Renal cortex interstitium (tissue), 15 donors: ENCODE results near the gene TANC2. TPM values are rescaled to one million over a fixed set of nuclear protein-coding genes. Genes with fewer than 3 reads are reported as not detected.

Experiments
- DNase-seq, 11 donors: peaks; one replicate each; pipeline ENCODE4 v3.0.0-alpha.2; 2013; ENCODE audit warnings: low read depth in 9 of 11, low spot score in 4 of 11; ENCODE audit errors: extremely low read depth in 1 of 11
- long read RNA-seq, 16 experiments: transcript quantifications; one replicate each; lab custom pipeline, GENCODE V29; 2026
- polyA plus RNA-seq, 3 donors: library from polyadenylated mRNA; unstranded; fragments of 120-200 nt; gene quantifications; one replicate each; pipeline ENCODE4 v1.2.1, GENCODE V29; 2013; ENCODE audit not compliant: insufficient read length in 3 of 3

Gene TANC2
- 10 to 100 TPM; 26.7 to 30.9 (median 29.1) TPM for polyA plus RNA-seq
- long read RNA-seq, donor 1, full-length matches to known transcripts, result 2 of 2 reads
- long read RNA-seq, donor 1, partial matches to known transcripts, result 0 of 2 reads
- long read RNA-seq, donor 1, other reads (novel, unspliced or antisense), result 0 of 2 reads
- long read RNA-seq, donor 2, result 0 reads
- long read RNA-seq, donor 3, full-length matches to known transcripts, result 1 of 1 reads
- long read RNA-seq, donor 3, partial matches to known transcripts, result 0 of 1 reads
- long read RNA-seq, donor 3, other reads (novel, unspliced or antisense), result 0 of 1 reads
- long read RNA-seq, donor 4, result 0 reads
- long read RNA-seq, donor 5, result 0 reads
- long read RNA-seq, donor 6, result 0 reads
- long read RNA-seq, donor 7, result 0 reads
- long read RNA-seq, donor 8, result 0 reads
- long read RNA-seq, donor 9, result 0 reads
- long read RNA-seq, donor 10, result 0 reads
- long read RNA-seq, donor 11, result 0 reads
- long read RNA-seq, donor 12, result 0 reads
- long read RNA-seq, donor 13, result 0 reads
- long read RNA-seq, donor 14, result 0 reads
- long read RNA-seq, donor 15, full-length matches to known transcripts, result 2 of 2 reads
- long read RNA-seq, donor 15, partial matches to known transcripts, result 0 of 2 reads
- long read RNA-seq, donor 15, other reads (novel, unspliced or antisense), result 0 of 2 reads
- long read RNA-seq, donor 16, partial matches to known transcripts, result 6 of 7 reads
- long read RNA-seq, donor 16, other reads (novel, unspliced or antisense), result 0 of 7 reads

GRCh38 chr17:62965686-62966425 lies at the start of gene TANC2:
TANC2 (plus strand) TSS chr17:62966235; CDS start chr17:63009560, 43,325 bp downstream.
- peak; percentile 64 to 86 (median 76) for DNase-seq

- no peak for DNase-seq
Observed at GRCh38 chr17:62916684-62917571, 49.1 kb upstream of the TANC2 start.

- DNase-seq, result no peak
Observed at GRCh38 chr17:62919388-62919787, 46.6 kb upstream of the TANC2 start.

GRCh38 chr17:62920300-62920699 lies 45.7 kb upstream of the TANC2 start:
- no peak for DNase-seq

GRCh38 chr17:62921817-62922216 lies 44.2 kb upstream of the TANC2 start:
- no peak for DNase-seq

- DNase-seq, result no peak
Observed at GRCh38 chr17:62923258-62924150, 42.5 kb upstream of the TANC2 start.

GRCh38 chr17:62925267-62925836 lies 40.7 kb upstream of the TANC2 start:
- no peak for DNase-seq

GRCh38 chr17:62927083-62927482 lies 39.0 kb upstream of the TANC2 start:
- DNase-seq, result no peak

GRCh38 chr17:62929320-62929719 lies 36.7 kb upstream of the TANC2 start:
- DNase-seq, result no peak

GRCh38 chr17:62931101-62931500 lies 34.9 kb upstream of the TANC2 start:
- DNase-seq, result no peak

GRCh38 chr17:62933501-62934385 lies 32.3 kb upstream of the TANC2 start:
- no peak for DNase-seq

GRCh38 chr17:62935098-62935497 lies 30.9 kb upstream of the TANC2 start:
- peak in 4 of 11 donors; percentile 44 to 67 (median 58) for DNase-seq

- DNase-seq, result no peak
Observed at GRCh38 chr17:62935523-62935922, 30.5 kb upstream of the TANC2 start.

GRCh38 chr17:62937606-62938005 lies 28.4 kb upstream of the TANC2 start:
- no peak for DNase-seq

GRCh38 chr17:62941358-62941991 lies 24.6 kb upstream of the TANC2 start:
- DNase-seq, result no peak

GRCh38 chr17:62948370-62948769 lies 17.7 kb upstream of the TANC2 start:
- DNase-seq, result no peak
